HFFc6 (cell line): Measurements from ENCODE around the gene MS4A6A. TPM values are rescaled to one million over a fixed set of nuclear protein-coding genes. Genes with fewer than 3 reads are reported as not detected.
"Not testable (repeated sequence)": the region's sequence is repeated elsewhere in the genome, so short reads cannot be mapped to it uniquely, and the experiment has no call there.

Experiments used
- DNase-seq: peaks from one replicate; pipeline ENCODE4 v3.0.0-alpha.2; 2018
- H3K27ac Mint-ChIP-seq: 2 replicates; pipeline ENCODE4 v1.8.0; 2020; ENCODE audit warnings: mild to moderate bottlenecking, mixed read lengths
- H3K27me3 Mint-ChIP-seq: 2 replicates; pipeline ENCODE4 v1.8.0; 2021; ENCODE audit warnings: mild to moderate bottlenecking, moderate library complexity, mixed read lengths; ENCODE audit not compliant: insufficient read depth
- H3K36me3 Mint-ChIP-seq: 2 replicates; pipeline ENCODE4 v1.8.0; 2021; ENCODE audit warnings: low read depth, mixed read lengths
- H3K4me1 Mint-ChIP-seq: 2 replicates; pipeline ENCODE4 v1.8.0; 2020; ENCODE audit warnings: low read depth, mixed read lengths
- H3K4me3 Mint-ChIP-seq: 2 replicates; pipeline ENCODE4 v1.8.0; 2020; ENCODE audit warnings: mild to moderate bottlenecking, moderate library complexity, mixed read lengths
- H3K9me3 Mint-ChIP-seq: 2 replicates; pipeline ENCODE4 v1.8.0; 2020; ENCODE audit warnings: mild to moderate bottlenecking, mixed read lengths
- CTCF ChIP-seq: fragments of 200-600 bp; sonication (generic); IDR thresholded peaks from 2 replicates; pipeline ENCODE4 v1.5.0; 2021; ENCODE audit warnings: antibody characterized with exemption, mild to moderate bottlenecking
- total RNA-seq, 6 experiments: library from RNA; stranded (reverse); fragmentation: NEBNext Ultra II Directional; extraction: Animal tissue kit (Norgen Biotek cat#: 25700); gene quantifications; 2 replicates in 1 of 6; 3 replicates in 5 of 6; pipeline ENCODE4 v1.2.3, GENCODE V29; 2021

Gene MS4A6A
- total RNA-seq, 6 experiments from 2014 or later: not detected

- Mint-ChIP-seq H3K36me3 (no peaks in the 10 kb centered on the region), H3K9me3 (peaks cover 11% of the 10 kb centered on the region), H3K4me1 (no peaks in the 10 kb centered on the region), H3K4me3 (no peak overlapping the region), H3K27me3 (no peaks in the 10 kb centered on the region), H3K27ac (no peak overlapping the region)
- no peak for TF ChIP-seq CTCF
- no peak for DNase-seq
Measured at GRCh38 chr11:60159284-60159683, 23.6 kb downstream of the MS4A6A start.

- H3K27me3 Mint-ChIP-seq: no peaks in the 10 kb centered on the region
- no peaks in the 10 kb centered on the region for H3K4me1 Mint-ChIP-seq
- peaks cover 9% of the 10 kb centered on the region for H3K9me3 Mint-ChIP-seq
- no peak for DNase-seq
- no peak for TF ChIP-seq CTCF
- no peaks in the 10 kb centered on the region for H3K36me3 Mint-ChIP-seq
- H3K4me3 Mint-ChIP-seq: no peak overlapping the region
- no peak overlapping the region for H3K27ac Mint-ChIP-seq
Measured at GRCh38 chr11:60158636-60159035, 24.2 kb downstream of the MS4A6A start.

- H3K36me3 Mint-ChIP-seq: no peaks in the 10 kb centered on the region
- H3K4me3 Mint-ChIP-seq: no peak overlapping the region
- DNase-seq: no peak
Measured at GRCh38 chr11:60155931-60156330, 27.0 kb downstream of the MS4A6A start.

GRCh38 chr11:60152727-60153126 lies 30.2 kb downstream of the MS4A6A start:
- not testable (repeated sequence) for H3K4me1 Mint-ChIP-seq, H3K36me3 Mint-ChIP-seq, DNase-seq, H3K9me3 Mint-ChIP-seq, H3K4me3 Mint-ChIP-seq, H3K27me3 Mint-ChIP-seq, H3K27ac Mint-ChIP-seq

More at GRCh38 chr11:60155931-60156330, 27.0 kb downstream of the MS4A6A start:
- TF ChIP-seq CTCF: no peak
- H3K27ac Mint-ChIP-seq: no peak overlapping the region
- H3K27me3 Mint-ChIP-seq: no peaks in the 10 kb centered on the region
- no peaks in the 10 kb centered on the region for H3K4me1 Mint-ChIP-seq
- H3K9me3 Mint-ChIP-seq: peaks cover 8% of the 10 kb centered on the region

GRCh38 chr11:60150279-60150678 lies 32.6 kb downstream of the MS4A6A start:
- Mint-ChIP-seq H3K27me3 (no peaks in the 10 kb centered on the region), H3K9me3 (peaks cover 19% of the 10 kb centered on the region), H3K4me3 (no peak overlapping the region), H3K4me1 (no peaks in the 10 kb centered on the region), H3K27ac (no peak overlapping the region), H3K36me3 (no peaks in the 10 kb centered on the region)
- no peak for TF ChIP-seq CTCF
- DNase-seq: no peak

GRCh38 chr11:60145677-60146076 lies 37.2 kb downstream of the MS4A6A start:
- Mint-ChIP-seq H3K27ac (no peak overlapping the region), H3K27me3 (no peaks in the 10 kb centered on the region), H3K4me3 (no peak overlapping the region), H3K36me3 (no peaks in the 10 kb centered on the region), H3K9me3 (peaks cover 23% of the 10 kb centered on the region; the same call in 1 of the 2 replicates), H3K4me1 (no peaks in the 10 kb centered on the region)
- no peak for DNase-seq
- no peak for TF ChIP-seq CTCF
